SK-N-MC (cell line): ENCODE measurements around the gene DENND4C.
"Not testable (repeated sequence)": the region's sequence is repeated elsewhere in the genome, so short reads cannot be mapped to it uniquely, and the experiment has no call there.

Experiments used
- DNase-seq: peaks from one replicate; pipeline ENCODE4 v3.0.0-alpha.2; 2011; ENCODE audit warnings: low read depth, low spot score
- H3K27ac ChIP-seq: fragments of 200-600 bp; sonication (generic); 2 replicates; pipeline ENCODE4 v1.5.1; 2016; ENCODE audit warnings: mixed run types
- H3K36me3 ChIP-seq: fragments of 200-600 bp; sonication (generic); 2 replicates; pipeline ENCODE4 v1.6.1; 2017; ENCODE audit warnings: antibody characterized with exemption, low read length, mixed read lengths; ENCODE audit not compliant: insufficient read depth
- H3K4me3 ChIP-seq: fragments of 200-600 bp; sonication (generic); 2 replicates; pipeline ENCODE4 v1.5.1; 2016
- H3K9ac ChIP-seq: fragments of 200-600 bp; sonication (generic); 2 replicates; pipeline ENCODE4 v1.8.0; 2017; ENCODE audit warnings: mixed run types, mixed read lengths; ENCODE audit not compliant: insufficient read length
- H3K9me3 ChIP-seq: fragments of 200-600 bp; sonication (generic); 2 replicates; pipeline ENCODE4 v1.6.1; 2017; ENCODE audit warnings: low read depth, mild to moderate bottlenecking, antibody characterized with exemption, low read length, moderate library complexity, mixed read lengths
- EZH2 ChIP-seq: fragments of 200-600 bp; sonication (generic); IDR thresholded peaks from one replicate; pipeline ENCODE4 v1.6.1; 2017; ENCODE audit warnings: antibody characterized with exemption
- FOXP2 ChIP-seq: optimal IDR thresholded peaks from 2 replicates; pipeline ENCODE3; 2011; ENCODE audit warnings: mild to moderate bottlenecking, moderate library complexity; ENCODE audit not compliant: insufficient read depth; ENCODE audit errors: extremely low read length, control extremely low read depth
- POLR2AphosphoS5 ChIP-seq: IDR thresholded peaks from 2 replicates; pipeline ENCODE4 v1.6.1; 2012; ENCODE audit warnings: mild to moderate bottlenecking, low read depth, low read length, borderline replicate concordance

The DENND4C gene

DNA sequence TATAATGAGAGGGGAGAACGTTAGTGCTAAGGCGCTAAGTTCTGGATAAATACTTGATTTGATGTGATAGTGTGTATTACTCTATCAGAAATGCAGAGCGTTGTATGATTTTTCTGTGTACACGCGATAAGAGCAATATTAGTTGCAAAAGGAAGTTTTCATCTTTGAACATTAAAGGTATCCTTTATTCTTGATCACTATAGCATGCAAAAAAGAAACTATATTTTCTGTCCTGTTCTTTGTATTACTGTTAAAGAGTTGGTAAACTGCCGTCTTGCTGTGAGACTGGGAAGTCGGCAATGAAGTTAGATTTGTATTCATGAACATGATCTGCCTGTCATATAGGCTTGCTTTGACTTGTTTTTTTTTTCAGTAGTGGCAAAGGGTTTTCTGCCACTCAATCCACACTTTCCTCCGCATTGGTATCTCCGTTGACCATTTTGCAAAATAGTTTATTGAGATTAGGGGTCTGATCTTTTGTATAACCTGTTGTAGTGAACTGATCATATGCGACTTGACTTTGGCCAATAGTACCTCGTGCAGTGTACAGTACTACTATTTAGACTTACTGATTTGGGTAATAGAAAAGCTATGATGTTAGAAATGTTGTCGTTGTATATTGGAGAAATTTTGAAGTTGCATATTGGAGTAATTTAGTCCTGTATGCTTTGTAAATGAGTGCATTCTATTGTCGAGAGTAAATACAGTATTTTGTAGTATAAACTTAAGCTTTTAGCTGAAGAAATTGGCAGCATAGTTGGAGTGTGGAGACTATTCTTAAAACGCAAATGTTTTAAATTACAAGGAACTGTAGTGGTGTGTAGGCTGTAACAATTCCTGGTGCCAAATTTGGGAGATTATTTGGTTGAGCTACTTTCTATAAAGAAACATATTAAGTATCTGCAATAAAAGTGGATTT is 1.7 kb downstream of the DENND4C start:
- Histone ChIP-seq H3K4me3 (peak overlapping the region; percentile 79), H3K9me3 (no peaks in the 10 kb centered on the region), H3K36me3 (no peaks in the 10 kb centered on the region), H3K27ac (peak overlapping the region; percentile 65), H3K9ac (peak overlapping the region; percentile 86)
- no peak for DNase-seq
- no peak for TF ChIP-seq EZH2
- no peak for TF ChIP-seq POLR2AphosphoS5
- TF ChIP-seq FOXP2, result no peak

DNA sequence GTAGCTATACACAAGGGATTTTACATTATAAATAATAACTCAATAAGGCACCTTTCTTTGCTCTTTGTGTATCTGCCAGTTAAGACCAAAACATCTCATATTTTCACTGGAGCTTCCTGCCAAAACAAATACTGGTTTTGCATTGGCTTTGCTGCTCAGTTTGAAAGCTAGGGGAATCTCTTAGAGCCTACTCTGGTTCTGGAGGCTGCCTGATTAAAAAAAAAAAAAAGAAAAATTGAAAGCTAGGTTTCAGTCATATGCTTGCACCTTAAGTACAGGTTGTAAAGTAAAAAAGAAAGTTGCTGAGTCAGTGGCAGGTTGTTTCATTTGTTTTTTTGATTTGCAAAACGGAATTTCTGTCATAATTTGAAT is 2.3 kb downstream of the DENND4C start:
- Histone ChIP-seq H3K9ac (peak overlapping the region; percentile 86), H3K9me3 (no peaks in the 10 kb centered on the region), H3K4me3 (peak overlapping the region; percentile 79), H3K36me3 (no peaks in the 10 kb centered on the region), H3K27ac (peak overlapping the region; percentile 65)
- TF ChIP-seq EZH2 (no peak), POLR2AphosphoS5 (no peak), FOXP2 (no peak)
- DNase-seq, result no peak

DNA sequence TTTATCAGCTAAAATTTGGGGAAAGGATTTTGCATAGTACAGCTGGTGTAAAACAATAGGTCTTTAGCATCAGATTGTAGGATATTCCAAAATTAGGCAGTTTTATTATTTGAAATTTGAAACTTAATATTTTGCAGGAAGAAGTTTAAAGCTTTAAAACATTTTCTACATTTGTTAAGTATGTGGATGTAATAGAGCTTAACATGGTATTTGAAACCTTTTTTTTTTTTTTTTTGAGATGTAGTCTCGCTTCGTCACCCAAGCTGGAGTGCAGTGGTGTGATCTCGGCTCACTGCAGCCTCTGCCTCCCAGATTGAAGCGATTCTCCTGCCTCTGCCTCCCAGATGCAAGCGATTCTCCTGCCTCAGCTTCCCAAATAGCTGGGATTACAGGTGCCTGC is 2.9 kb downstream of the DENND4C start:
- Histone ChIP-seq H3K9ac (no peak overlapping the region), H3K36me3 (no peaks in the 10 kb centered on the region), H3K9me3 (no peaks in the 10 kb centered on the region), H3K4me3 (peak overlapping the region; percentile 79), H3K27ac (no peak overlapping the region; the same call in 1 of the 2 replicates)
- DNase-seq, result no peak
- TF ChIP-seq FOXP2, result no peak
- TF ChIP-seq EZH2, result no peak
- no peak for TF ChIP-seq POLR2AphosphoS5

DNA sequence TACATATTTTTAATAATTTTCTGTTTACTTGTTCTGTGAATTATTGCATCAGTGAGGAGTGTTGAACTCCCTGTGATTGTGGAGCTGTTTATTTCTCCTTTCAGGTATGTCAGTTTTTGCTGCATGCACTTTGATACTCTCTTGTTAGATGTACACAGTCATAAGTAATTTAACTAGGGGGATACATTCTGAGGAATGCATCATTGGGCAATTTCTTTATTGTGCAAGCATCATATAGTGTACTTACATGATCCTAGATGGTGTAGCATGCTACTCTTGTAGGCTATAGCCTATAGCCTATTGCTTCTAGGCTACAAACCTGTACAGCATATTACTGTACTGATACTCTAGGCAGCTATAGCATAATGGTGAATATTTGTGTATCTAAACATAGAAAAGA is 9.5 kb downstream of the DENND4C start:
- no peak for TF ChIP-seq POLR2AphosphoS5
- TF ChIP-seq EZH2, result no peak
- no peak for TF ChIP-seq FOXP2
- no peak for DNase-seq
- Histone ChIP-seq H3K9me3 (no peaks in the 10 kb centered on the region), H3K36me3 (peaks cover 3% of the 10 kb centered on the region; the same call in 1 of the 2 replicates), H3K27ac (no peak overlapping the region), H3K4me3 (no peak overlapping the region), H3K9ac (no peak overlapping the region)

DNA sequence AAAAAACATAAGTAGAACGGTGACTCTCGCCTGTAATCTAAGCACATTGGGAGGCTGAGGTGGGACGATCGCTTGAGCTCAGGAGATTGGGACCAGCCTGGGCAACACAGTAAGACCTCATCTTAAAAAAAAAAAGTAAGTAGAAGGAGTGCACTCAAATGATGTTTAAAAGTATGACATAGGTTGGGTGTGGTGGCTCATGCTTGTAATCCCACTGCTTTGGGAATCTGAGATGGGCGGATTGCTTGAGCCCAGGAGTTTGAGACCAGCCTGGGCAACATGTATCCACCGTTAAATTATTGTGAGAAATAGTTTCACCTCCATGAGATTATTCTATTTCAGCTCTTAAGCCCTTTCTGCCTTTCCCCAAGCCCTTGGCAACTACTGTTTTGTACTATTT is 11.2 kb downstream of the DENND4C start:
- H3K36me3 ChIP-seq, result peaks cover 3% of the 10 kb centered on the region; the same call in 1 of the 2 replicates
- no peak for DNase-seq
- H3K9ac ChIP-seq, result no peak overlapping the region
- no peak for TF ChIP-seq EZH2
- TF ChIP-seq POLR2AphosphoS5, result no peak
- no peak for TF ChIP-seq FOXP2
- no peak overlapping the region for H3K27ac ChIP-seq
- H3K9me3 ChIP-seq, result no peaks in the 10 kb centered on the region
- H3K4me3 ChIP-seq, result no peak overlapping the region

DNA sequence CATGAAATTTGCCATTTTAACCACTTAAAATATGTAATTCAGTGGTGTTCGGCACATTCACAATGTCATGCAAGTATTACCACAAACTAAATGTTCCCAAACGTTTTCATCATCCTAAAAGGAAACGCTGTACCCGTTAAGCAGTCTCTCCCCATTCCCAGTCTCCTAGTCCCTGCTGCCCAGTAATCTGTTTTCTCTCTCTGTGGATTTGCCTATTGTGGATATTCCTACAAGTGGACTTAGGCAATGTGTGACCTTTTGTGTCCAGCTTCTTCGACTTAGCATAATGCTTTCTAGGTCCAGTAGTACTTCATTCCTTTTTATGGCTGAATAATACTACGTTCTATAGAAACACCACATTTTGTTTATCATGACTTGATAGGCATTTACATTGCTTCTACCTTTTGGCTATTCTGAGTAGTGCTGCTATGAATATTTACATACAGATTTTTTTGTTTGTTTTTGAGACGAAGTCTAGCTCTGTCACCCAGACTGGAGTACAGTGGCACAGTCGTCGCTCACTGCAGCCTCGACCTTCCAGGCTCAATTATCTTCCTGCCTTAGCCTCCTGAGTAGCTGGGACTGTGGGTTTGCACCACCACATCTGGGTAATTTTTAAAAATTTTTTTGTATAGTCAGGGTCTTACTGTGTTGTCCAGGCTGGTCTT is 13.0 kb downstream of the DENND4C start:
- no peak overlapping the region for H3K9ac ChIP-seq
- no peaks in the 10 kb centered on the region for H3K9me3 ChIP-seq
- H3K27ac ChIP-seq, result no peak overlapping the region
- no peak for DNase-seq
- TF ChIP-seq EZH2 (no peak), FOXP2 (no peak), POLR2AphosphoS5 (no peak)
- H3K36me3 ChIP-seq, result peaks cover 3% of the 10 kb centered on the region; the same call in 1 of the 2 replicates
- no peak overlapping the region for H3K4me3 ChIP-seq

DNA sequence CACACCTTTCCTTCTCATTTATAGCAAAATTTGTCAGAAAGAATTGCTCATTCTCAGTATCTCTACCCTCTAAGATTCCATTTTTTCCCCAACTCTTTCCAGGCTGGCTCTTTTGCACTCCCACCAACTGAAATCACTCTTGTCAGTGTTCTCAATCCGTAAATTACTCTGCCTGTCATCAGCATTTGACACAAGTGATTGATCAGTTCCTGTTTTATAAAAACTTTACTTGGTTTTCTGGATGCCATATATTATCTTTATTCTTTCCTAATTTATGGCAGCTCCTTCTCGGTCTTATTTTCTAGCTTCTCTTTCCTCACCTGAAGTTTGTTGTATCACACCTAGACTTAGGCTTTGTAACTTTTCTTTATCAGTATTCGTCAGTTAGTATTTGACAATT is 16.4 kb downstream of the DENND4C start:
- DNase-seq, result no peak
- Histone ChIP-seq H3K9me3 (no peaks in the 10 kb centered on the region), H3K36me3 (no peaks in the 10 kb centered on the region), H3K27ac (no peak overlapping the region), H3K9ac (no peak overlapping the region), H3K4me3 (no peak overlapping the region)
- TF ChIP-seq EZH2, result no peak
- TF ChIP-seq FOXP2, result no peak
- no peak for TF ChIP-seq POLR2AphosphoS5

DNA sequence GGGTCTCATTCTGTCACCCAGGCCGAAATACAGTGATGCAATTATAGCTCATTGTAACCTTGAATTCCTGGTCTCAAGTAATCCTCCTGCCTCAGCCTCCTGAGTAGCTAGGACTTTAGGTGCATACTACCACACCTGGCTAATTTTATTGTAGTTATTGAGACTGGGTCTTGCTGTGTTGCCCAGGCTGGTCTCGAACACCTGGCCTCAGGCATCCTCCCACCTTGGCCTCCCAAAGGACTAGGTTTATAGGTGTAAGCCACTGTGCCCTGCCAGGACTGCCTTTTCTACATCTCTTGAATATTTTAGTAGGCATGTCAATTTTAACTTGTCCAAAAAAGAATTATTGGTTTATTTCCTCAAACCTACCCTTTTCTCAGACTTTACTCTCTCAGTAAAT is 16.9 kb downstream of the DENND4C start:
- no peaks in the 10 kb centered on the region for H3K9me3 ChIP-seq
- no peak overlapping the region for H3K27ac ChIP-seq
- DNase-seq, result no peak
- no peak overlapping the region for H3K9ac ChIP-seq
- H3K36me3 ChIP-seq, result no peaks in the 10 kb centered on the region
- H3K4me3 ChIP-seq, result no peak overlapping the region
- TF ChIP-seq POLR2AphosphoS5 (no peak), FOXP2 (no peak), EZH2 (no peak)

DNA sequence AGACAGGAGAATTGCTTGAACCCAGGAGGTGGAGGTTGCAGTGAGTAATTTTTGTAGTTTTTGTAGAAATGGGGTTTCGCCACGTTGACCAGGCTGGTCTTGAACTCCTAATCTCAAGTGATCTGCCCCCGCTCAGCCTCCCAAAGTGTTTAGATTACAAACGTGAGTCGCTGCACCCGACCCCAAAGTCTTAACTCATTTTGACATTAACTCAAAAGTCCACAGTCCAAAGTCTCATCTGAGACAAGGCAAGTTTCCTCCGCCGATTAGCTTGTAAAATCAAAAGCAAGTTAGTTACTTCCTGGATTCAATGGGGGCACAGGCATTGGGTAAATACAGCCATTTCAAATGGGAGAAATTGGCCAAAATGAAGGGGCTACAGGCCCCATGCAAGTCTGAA is 19.9 kb downstream of the DENND4C start:
- DNase-seq, H3K9me3 ChIP-seq, H3K27ac ChIP-seq, H3K9ac ChIP-seq, H3K36me3 ChIP-seq, H3K4me3 ChIP-seq: not testable (repeated sequence)

DNA sequence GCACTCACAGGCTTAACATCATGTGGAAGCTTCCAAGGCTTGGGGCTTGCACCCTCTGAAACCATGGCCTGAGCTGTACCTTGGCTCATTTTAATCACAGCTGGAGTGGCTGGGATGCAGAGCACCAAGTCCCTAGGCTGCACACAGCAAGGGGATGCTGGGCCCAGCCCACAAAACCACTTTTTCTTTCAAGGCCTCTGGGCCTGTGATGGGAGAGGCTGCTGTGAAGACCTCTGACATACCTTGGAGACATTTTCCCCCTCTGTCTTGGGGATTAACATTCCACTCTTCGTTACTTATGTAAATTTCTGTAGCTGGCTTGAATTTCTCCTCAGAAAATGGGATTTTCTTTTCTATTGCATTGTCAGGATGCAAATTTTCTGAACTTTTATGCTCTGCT is 20.7 kb downstream of the DENND4C start:
- not testable (repeated sequence) for H3K27ac ChIP-seq, H3K9me3 ChIP-seq, H3K36me3 ChIP-seq, H3K4me3 ChIP-seq, DNase-seq, H3K9ac ChIP-seq

DNA sequence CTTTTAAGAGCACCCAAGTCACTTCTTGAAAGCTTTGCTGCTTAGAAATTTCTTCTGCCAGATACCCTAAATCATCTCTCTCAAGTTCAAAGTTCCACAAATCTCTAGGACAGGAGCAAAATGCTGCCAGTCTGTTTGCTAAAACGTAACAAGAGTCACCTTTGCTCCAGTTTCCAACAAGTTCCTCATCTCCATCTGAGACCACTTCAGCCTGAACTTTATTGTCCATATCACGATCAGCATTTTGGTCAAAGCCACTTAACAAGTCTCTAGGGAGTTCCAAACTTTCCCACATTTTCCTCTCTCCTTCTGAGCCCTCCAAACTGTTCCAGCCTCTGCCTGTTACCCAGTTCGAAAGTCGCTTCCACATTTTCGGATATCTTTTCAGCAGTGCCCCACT is 21.1 kb downstream of the DENND4C start:
- not testable (repeated sequence) for H3K27ac ChIP-seq, H3K36me3 ChIP-seq, H3K4me3 ChIP-seq, DNase-seq, H3K9me3 ChIP-seq, H3K9ac ChIP-seq
